Measurements from ENCODE around the gene NXF1.

GRCh38 chr11:62830904-62831519 lies 25.8 kb upstream of the NXF1 start:
- TF ChIP-seq POLR2A (IDR thresholded peaks at IDR 0.05) = no peak
- TF ChIP-seq, protein P1, sequence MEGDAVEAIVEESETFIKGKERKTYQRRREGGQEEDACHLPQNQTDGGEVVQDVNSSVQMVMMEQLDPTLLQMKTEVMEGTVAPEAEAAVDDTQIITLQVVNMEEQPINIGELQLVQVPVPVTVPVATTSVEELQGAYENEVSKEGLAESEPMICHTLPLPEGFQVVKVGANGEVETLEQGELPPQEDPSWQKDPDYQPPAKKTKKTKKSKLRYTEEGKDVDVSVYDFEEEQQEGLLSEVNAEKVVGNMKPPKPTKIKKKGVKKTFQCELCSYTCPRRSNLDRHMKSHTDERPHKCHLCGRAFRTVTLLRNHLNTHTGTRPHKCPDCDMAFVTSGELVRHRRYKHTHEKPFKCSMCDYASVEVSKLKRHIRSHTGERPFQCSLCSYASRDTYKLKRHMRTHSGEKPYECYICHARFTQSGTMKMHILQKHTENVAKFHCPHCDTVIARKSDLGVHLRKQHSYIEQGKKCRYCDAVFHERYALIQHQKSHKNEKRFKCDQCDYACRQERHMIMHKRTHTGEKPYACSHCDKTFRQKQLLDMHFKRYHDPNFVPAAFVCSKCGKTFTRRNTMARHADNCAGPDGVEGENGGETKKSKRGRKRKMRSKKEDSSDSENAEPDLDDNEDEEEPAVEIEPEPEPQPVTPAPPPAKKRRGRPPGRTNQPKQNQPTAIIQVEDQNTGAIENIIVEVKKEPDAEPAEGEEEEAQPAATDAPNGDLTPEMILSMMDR (IDR thresholded peaks at IDR 0.05) = no peak
